HG02623 (cell line): Measurements from ENCODE around the gene SRPK2.
"Not testable (repeated sequence)": the region's sequence is repeated elsewhere in the genome, so short reads cannot be mapped to it uniquely, and the experiment has no call there.

Source experiments
- ATAC-seq: cut with Tn5 transposase; IDR thresholded peaks from one replicate; pipeline ENCODE4 v1.9.1; 2021; ENCODE audit warnings: moderate library complexity; ENCODE audit not compliant: unreplicated experiment

Gene SRPK2

GRCh38 chr7:105199386-105199785 is 189.3 kb downstream of the SRPK2 start:
- no peak for ATAC-seq

- ATAC-seq, result no peak
Measured at GRCh38 chr7:105198223-105198622, 190.5 kb downstream of the SRPK2 start.

GRCh38 chr7:105196473-105196872 is 192.2 kb downstream of the SRPK2 start:
- no peak for ATAC-seq

- ATAC-seq, result no peak
Measured at GRCh38 chr7:105195891-105196290, 192.8 kb downstream of the SRPK2 start.

DNA sequence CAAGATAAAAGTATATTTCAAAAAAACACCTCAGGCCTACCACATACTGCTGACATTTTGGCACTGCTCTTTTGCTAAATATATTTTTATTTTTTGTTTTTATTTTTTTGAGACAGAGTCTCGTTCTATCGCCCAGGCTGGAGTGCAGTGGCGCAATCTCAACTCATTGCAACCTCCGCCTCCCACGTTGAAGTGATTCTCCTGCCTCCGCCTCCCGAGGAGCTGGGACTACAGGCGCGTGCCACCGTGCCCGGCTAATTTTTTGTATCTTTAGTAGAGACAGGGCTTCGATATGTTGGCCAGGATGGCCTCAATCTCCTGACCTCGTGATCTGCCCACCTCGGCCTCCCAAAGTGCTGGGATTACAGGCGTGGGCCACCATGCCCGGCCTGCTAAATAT is 193.8 kb downstream of the SRPK2 start:
- ATAC-seq, result not testable (repeated sequence)

DNA sequence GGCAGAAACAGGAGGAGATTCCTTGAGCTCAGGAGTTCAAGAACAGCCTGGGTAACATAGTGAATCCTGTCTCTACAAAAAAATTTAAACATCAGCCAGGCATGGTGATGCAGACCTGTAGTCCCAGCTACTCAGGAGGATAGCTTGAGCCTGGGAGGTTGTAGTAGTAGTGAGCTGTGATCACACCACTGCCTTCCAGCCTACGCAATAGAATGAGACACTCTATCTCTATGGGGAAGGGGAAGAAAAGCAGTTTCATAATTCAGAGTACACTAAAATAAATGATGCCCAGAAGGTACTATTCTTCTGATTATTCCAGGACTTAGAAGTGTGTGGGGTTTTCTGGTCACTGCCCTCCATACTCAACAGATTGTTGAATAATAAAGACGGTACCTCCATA is 197.4 kb downstream of the SRPK2 start:
- no peak for ATAC-seq

DNA sequence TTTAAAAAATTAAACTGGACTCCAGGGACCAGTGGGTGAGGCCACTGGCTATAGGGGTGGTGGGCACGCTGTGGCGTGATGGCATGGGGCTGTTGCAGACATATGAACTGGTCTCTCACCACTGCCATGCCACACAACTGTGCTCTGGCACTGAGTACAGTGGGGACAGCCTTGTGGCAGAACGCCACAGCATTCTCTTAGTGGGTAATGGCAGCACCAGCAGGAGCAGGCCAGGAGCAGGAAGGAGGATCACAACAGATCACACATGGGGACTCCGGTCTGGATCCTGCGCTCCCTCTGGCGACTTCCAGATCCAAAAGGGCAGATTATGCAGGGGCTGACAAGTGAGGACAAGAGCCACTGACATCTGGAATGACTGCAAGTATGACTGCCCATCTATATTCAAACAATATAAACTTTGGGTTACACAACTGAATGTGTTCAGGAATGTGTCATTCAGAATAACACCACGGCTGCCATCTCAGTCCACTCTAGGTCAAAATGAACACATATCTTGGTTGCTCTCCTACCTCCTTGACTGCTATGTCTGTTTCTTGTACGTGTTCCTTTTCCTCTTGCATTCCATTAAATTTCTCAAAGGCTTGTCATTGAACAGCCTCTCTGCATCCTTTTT is 198.7 kb downstream of the SRPK2 start:
- ATAC-seq, result no peak

GRCh38 chr7:105188201-105188600 is 200.5 kb downstream of the SRPK2 start:
- ATAC-seq, result no peak

GRCh38 chr7:105187302-105188169 is 201.2 kb downstream of the SRPK2 start:
- ATAC-seq, result peak; percentile 58

DNA sequence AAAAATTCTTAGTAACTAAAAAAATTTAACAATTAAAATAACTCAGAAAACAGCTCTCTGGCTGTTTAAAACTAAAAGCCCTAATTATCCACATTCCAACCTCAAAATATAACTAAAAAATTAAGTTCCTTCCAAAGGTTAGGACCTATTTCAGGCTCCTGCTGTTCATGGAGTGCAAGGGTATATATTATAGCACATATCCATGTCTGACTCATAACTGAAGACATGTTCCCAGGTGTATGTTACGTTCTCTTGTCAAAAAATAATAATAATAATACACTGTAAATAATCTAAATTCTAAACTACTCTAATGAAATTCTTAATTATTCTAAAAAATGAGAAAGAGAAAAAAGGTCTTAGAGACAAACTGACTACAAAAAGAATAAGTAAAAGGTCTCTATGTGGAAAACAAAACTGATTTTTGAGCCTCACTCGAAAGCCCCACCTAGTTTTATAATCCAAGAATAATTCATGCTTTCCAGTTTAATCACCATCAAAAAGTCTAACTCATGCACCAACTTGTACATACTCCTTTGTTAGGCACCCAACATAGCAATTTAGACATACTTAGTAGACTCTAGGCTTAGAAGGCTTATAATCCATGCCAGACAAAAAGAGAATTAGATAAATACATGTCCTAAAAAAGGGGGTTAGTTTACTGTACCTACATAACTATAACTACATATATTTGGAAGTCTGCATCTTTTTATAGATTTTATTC is 203.3 kb downstream of the SRPK2 start:
- ATAC-seq, result no peak

- no peak for ATAC-seq
Measured at GRCh38 chr7:105180002-105180401, 208.7 kb downstream of the SRPK2 start.

DNA sequence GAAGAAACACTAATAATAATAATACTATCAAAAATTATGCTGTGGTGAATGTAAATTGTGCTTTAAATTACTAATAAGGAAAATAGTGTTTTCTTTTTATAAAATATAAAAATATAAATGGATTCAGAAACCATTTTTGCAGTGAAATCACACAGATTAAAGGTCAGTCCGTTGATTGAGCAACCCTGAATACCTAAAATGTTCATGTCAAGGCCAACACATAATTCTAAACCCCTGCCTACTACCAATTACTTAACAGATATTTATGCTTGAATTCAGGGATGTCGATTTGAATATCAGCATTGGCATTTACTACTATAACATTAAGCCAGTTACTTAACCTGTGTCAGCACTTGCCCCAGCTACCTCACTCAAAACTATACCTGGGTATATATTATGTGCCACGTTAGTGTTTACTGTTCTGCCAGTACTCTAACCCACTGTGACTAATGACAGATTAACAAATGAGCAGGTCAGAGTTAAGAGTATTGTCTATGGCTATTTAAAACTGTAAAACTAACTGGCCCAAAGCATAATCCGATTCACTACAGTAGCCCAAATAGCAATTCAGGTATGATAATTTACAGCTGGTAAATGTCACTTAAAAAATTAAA is 209.7 kb downstream of the SRPK2 start:
- ATAC-seq, result no peak

DNA sequence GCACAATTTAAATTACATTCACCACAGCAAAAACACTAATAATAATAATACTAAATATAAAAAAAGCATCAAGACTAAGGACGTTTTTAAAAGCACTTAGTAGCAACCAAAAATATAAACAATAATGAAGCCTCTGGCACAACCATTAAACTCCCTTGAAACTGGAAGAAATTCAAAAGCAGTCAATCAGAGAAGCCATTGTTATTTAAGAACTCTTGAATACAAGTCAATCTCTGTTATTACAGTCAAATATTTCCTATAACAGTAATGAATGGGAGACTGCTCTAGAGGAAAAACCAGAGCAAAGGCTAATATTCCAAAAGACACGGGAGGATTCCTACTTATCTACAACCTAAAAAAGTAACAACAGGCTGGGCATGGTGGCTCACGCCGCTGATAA is 210.5 kb downstream of the SRPK2 start:
- no peak for ATAC-seq

- no peak for ATAC-seq
Measured at GRCh38 chr7:105177026-105177425, 211.7 kb downstream of the SRPK2 start.

GRCh38 chr7:105173586-105173985 is 215.1 kb downstream of the SRPK2 start:
- ATAC-seq, result no peak

DNA sequence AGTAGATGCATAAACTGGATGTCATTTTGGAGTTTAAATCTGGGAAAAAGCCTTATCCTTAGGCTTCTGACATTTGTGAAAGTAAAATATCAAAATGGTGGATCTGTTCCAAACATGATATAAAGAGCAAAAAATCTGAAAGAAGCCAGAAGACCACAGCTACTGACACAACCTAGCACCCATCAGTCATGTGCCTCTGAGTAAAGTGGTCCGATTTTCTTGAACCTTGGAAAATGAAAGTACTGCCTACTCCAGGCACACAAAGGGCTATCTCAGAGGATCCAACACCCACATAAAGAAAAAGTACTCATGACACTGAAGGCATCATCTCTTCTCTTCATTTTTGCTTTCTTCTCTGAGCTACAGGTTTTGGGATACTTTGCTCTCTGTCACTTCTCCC is 224.0 kb downstream of the SRPK2 start:
- ATAC-seq, result no peak

- no peak for ATAC-seq
Measured at GRCh38 chr7:105163718-105164117, 225.0 kb downstream of the SRPK2 start.

GRCh38 chr7:105161366-105161765 is 227.4 kb downstream of the SRPK2 start:
- ATAC-seq, result no peak

- no peak for ATAC-seq
Measured at GRCh38 chr7:105157278-105157677, 231.4 kb downstream of the SRPK2 start.

DNA sequence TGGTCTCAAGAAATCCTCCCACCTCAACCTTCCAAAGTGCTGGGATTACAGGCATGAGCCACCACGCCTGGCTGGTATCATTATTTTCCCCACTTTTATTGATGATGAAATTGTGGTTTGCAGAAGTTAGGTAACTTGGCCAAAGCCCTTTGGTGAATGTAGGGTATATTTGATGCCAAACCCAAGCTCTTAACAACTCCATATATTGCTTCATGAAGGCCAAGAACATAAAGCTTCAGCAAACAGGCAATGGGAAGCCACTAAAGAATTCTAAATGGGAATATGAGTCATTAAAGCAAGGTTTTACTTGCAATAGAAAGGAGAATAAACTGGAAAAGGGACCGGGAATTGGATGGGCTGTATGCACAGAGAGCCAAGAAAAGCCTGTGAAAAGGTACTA is 232.0 kb downstream of the SRPK2 start:
- no peak for ATAC-seq

GRCh38 chr7:105154084-105154483 is 234.6 kb downstream of the SRPK2 start:
- ATAC-seq, result no peak
